GM19351 (cell line): ENCODE data around the gene FPR2.
"Not testable (repeated sequence)": the region's sequence is repeated elsewhere in the genome, so short reads cannot be mapped to it uniquely, and the experiment has no call there.

Source experiments
- ATAC-seq: cut with Tn5 transposase; IDR thresholded peaks from one replicate; pipeline ENCODE4 v1.9.1; 2021; ENCODE audit warnings: mild to moderate bottlenecking, moderate library complexity; ENCODE audit not compliant: unreplicated experiment

The FPR2 gene

DNA sequence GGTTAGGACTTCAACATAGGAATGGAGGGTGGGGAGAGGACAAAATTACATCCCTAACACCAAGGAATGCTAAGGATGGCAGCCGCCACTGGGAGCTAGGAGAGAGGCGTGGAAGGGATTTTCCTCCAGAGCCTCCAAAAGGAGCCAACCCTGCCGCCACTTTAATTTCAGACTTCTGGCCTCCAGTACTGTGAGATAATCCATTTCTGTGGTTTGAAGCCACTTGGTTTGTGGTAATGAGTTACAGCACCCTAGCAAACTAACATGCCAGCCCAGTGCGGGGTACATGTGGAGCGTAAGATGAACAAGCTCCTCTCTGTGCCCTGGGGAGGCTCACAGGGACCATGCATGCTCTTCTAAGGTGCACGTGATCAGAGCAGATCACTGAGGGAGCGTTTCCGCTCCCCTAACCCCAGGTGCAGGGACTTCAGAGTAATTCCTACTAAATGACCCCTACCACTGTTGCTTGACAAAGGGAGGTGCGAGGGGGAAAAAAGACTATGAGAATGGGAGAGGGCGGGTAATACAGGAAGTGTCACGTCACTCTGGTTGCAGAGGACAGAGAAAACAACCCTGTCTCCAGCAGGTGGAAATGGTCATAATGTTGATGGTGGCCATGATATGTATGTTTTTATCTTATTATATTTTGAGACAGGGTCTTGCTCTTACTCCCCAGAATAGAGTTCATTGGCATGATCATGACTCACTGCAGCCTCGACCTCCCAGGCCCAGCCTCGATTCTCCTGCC, 21.3 kb upstream of the FPR2 start:
- ATAC-seq: no peak

DNA sequence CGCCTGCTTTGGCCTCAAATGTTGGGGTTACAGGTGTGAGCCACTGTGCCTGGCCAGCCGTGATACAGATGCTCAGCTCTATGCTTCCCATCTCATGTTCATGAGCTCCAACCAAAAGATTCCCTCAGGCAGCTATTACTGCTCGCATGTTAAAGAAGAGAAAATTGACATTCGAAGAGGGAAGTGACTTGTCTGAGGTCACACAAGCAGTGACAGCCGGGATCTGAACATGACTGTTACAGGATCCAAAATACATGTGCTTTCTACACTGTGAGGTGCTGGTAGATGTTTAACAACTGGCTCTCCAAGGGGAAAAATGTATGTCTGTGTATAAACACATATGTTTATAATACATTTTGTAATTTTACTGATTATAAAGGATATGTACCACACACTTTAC, 20.6 kb upstream of the FPR2 start:
- no peak for ATAC-seq

DNA sequence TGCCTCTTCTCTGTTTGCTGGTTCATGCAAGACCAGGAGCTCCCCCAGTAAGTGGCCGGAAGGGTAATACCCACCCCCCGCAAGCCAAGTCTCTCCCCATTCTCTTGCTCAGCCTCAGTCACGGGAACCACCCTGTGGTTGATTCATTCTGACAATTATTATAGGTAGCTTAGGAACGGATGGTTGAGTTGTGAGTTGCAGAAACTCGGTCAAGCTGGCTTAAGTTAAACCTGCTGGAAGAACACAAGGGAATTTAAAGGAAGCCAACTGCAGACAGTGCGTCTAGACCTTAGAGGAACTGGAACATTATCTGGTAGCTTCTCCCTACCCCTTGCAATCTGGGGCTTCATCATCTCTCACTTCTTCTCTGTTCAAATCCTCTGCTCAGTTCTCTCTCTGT, 18.2 kb upstream of the FPR2 start:
- ATAC-seq: no peak

DNA sequence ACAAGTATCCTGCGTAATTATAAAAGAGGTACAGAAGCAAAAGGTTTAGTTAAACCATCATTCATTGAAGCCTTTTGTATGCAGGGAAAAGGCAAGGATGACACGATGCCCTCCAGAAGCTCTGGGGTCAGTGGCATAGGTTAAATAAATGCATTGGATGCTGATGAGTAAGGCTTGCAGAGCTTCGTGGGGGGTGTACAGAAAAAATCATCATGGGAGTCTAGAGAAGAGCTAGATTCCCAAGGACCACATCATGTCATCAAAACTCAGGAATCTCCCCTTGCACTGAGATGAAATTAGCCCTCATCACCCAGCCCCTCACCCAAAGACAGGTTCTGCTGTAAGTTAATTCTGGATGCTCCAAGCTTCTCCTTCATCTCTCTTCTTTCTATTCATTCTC, 17.6 kb upstream of the FPR2 start:
- ATAC-seq: no peak

DNA sequence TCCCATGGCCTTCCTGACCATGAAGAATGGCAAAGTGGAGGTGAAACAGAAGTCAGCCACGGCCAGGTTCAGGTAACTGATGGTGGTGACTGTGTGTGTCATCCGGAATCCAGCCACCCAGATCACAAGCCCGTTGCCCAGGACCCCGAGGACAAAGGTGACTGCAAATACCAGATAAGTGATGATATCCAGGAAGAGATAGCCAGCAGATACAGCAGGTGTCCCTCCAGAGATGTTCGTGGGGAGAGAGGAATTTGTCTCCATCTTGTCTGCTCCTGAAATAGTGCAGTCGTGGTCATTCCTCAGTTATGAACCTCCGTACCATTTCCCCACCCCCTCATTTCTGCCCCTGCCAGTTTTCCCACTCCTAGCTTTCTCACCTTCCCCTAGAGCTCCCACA, 14.2 kb upstream of the FPR2 start:
- ATAC-seq: no peak

DNA sequence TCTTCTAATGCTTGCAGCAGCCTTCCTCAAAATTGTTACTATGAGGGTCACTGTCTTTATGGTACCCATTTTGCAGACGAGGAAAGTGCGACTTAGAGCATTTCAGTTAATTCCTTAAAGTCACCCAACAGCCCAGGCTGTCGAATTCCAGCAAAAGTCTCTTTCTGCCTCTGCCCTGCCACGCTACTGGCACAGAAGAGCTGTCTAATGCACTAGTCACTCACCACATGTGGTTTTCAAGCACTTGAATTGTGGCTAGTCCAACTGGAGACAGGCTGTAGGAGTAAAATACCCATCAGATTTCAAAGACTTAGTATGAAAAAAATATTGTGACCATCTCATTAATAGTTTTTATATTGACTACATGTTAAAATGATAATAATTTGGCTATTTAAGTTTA, 11.0 kb upstream of the FPR2 start:
- no peak for ATAC-seq

DNA sequence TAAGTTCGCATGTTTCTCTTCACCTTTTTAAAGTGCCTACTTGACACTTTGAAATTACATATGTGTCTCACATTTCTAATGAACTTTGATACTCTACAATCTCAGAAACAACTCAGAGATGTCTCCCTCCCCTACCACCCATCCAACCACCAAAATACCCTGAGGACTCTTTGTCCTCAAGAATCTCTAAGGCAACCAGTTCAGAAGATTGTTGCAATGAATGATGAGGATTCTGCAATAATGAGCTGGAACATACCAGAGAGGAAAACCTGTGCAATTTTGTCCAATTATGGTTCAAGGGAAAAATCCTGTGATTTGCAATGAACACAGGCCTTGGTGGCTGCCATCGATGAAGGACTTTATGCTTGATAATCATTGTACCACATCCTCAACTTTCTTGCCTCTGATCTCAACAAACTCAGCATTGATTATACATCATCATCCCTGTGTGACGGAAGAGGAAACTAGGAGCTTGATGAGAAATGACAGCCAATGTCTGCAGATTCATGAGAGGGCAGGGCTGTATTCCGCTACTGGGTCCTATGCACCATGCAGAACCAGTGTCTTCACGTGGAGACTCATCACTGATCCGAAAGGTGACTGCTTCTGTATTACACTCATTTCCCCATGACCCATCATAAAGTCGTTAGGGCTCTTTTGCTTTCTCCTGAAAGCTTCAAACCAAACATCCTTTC, 10.4 kb upstream of the FPR2 start:
- ATAC-seq: no peak

DNA sequence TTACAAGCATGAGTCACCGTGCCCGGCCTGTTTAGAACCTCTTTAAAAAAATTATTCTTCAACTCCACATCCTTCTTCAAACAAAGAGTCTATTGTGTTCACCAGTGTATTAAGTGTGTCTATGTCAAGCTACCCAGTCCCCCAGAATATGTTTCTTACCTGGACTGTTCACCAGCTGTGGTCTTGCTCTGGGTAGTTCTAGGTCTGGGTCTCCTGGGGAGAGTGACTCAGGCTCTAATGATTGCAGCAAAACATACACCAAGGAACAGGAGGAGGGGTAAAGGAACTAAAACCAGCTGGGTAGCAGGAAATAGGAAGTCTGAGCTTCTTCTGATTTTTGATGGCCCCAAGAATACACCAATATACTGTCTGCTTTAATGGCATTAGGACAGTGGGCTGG, 9.3 kb upstream of the FPR2 start, which contains the start of gene FPR1:
FPR1 (minus strand) TSS at position 224 of the 400 bp plus-strand sequence. CDS start 4,884 bp downstream, outside the sequence.
- no peak for ATAC-seq

DNA sequence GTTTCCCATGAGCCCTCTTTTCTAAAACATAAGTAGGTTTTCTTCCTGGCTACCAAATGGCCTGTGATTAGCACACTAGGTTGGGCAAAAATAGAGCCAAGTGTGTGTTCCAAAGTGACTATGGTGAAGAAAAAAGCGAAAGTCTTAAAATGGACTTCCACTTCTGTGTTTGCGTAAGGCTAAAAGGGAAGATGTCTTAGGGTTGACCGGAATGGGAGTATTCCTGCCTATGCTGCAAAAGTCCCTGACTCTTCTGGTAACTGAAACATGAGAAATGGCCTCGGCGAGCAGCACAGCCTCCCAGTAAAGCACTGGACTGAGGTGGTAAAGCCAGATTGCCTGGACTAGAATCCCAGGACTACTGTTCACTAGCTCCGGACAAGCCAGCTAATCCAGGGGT, 6.9 kb upstream of the FPR2 start:
- ATAC-seq: no peak

DNA sequence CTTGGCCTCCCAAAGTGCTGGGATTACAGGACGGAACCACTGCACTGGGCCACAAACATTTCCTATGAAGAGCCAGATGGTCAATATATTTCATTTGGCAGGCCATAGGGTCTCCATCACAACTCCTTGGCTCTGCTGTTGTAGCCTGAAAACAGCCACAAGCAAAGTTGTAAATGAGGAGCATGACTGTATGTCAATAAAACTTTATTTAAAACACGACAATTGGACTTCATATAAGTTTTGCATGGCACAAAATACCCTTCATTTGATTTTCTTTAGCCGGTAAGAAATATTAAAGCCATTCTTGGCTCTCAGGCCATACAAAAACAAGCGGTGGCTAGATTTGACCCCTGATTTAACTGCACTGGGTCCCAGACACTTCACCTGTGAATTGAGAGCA, 6.2 kb upstream of the FPR2 start:
- ATAC-seq: no peak

DNA sequence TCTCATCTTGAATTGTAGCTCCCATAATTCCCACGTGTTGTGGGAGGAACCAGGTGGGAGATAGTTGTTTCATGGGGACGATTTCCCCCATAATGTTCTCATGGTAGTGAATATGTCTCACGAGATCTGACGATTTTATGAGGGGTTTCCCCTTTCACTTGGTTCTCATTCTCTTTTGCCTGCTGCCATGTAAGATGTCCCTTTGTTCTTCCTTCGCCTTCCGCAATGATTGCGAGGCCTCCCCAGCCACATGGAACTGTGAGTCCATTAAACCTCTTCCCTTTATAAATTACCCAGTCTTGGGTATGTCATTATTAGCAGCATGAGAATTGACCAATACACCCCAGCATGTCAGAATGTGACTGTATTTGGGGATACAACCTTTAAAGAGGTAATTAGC, 5.4 kb upstream of the FPR2 start:
- ATAC-seq: no peak

DNA sequence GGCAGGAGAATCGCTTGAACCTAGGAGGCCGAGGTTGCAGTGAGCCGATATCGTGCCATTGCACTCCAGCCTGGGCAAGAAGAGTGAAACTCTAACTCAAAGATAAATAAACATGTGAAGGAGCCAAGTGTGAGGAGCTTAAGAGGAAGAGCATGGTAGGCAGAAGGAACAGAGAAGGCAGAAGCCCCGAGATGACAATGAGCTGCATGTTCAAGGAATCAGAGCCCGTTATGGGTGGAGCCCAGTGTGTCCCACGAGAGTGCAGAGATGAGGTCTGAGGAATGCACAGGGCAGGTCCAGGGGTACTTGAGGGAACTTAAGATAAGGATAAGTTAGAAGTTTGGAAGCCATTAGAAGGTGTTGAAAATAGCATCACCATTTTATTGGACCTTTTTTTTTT, 716 bp downstream of the FPR2 start:
- no peak for ATAC-seq

DNA sequence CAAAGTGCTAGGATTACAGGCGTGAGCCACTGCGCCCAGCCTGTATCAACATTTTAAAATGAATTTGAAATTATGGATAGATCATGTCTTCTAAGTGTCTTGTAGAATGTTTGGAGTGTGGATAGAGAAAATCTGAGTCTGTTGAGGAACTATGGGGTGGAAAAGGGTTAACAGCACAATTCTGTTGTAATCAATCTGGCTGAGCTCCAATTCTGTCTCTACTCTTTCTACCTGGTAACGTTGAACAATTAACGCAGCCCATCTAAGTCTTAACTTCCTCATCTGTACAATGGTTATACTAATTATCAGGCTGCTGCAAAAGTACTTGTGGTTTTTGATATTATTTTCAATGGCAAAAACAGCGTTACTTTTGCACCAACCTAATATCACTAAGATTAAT, 4.1 kb downstream of the FPR2 start:
- ATAC-seq: no peak

DNA sequence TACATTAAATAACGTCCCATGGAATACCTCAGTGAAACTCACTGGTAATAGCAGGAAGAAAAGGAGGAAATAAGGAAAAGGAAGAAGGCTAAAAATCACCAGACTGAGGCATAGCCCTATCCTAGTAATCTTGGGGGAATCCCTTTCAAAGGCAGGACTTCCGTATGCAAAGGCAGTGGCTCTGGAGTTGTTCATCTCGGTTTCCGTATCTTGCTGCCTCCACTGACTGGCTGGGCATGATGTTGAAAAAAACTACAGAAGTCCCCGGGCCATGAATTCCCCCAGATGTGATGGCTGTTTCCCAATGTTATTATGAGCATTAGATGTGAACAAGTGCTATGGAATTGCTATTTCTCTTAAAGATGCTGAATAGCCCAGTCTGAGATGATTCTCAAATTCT, 5.5 kb downstream of the FPR2 start:
- ATAC-seq: no peak

DNA sequence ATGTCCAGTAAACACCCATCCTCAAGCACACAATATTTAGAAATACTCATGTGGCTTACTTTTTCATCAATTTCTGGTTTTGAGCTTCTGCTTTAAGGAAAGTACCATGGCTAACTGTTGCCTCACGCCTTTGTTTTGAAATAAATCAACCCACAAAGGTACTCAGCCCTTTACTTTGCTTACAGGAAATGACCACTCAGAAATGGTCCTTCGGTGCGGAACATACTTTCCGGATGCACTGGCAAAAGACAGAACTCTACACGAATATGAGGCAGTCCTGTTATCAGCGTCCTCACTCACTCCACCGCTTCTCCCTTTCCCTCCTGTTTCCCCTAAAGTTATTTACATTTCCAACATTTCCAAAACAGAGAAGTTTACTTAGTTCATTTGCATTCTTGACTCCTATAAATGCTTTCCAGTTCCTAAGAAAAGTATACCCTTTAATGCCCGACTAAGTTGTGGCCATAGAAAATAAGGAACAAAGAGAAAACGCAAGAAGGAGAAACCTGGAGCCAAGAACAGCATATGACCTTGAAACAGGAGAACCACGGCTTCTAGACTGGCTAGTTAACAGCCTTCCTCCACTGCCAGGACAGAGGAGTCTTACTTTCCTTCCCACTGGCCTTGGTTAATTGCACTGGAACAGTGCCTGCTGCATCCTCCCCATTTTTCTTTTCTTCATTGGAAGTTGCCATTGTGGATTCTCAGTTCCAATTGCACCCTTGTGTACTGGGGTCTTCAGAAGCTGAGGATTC, 10.6 kb downstream of the FPR2 start:
- ATAC-seq: no peak

DNA sequence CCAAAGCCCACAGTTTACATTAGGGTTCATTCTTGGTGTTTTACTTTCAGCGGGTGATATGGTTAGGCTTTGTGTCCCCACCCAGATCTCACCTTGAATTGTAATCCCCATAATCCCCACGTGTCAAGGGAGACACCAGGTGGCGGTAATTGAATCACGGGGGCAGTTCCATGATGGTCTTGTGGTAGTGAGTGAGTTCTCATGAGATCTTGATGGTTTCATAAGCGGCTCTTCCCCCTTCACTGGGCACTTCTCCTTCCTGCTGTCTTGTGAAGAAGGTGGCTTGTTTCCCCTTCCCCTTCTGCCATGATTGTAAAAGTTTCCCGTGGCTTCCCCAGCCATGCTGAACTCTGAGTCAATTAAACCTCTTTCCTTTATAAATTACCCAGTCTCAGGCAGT, 12.0 kb downstream of the FPR2 start:
- no peak for ATAC-seq

DNA sequence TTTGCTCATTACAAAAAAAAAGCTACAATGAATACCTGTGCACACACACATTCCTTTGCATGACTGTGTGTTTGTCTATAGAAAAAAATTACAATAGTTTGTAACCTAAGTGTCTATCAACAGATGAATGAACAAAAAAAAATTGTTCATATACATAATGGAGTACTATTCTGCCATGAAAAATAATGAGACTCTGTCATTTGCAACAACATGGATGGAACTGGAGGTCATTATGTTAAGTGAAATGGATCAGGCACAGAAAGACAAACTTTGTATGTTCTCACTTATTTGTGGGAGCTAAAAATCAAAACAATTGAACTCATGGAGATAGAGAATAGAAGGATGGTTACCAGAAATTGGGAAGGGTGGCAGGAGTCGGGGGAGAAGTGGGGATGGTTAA, 15.6 kb downstream of the FPR2 start:
- not testable (repeated sequence) for ATAC-seq

DNA sequence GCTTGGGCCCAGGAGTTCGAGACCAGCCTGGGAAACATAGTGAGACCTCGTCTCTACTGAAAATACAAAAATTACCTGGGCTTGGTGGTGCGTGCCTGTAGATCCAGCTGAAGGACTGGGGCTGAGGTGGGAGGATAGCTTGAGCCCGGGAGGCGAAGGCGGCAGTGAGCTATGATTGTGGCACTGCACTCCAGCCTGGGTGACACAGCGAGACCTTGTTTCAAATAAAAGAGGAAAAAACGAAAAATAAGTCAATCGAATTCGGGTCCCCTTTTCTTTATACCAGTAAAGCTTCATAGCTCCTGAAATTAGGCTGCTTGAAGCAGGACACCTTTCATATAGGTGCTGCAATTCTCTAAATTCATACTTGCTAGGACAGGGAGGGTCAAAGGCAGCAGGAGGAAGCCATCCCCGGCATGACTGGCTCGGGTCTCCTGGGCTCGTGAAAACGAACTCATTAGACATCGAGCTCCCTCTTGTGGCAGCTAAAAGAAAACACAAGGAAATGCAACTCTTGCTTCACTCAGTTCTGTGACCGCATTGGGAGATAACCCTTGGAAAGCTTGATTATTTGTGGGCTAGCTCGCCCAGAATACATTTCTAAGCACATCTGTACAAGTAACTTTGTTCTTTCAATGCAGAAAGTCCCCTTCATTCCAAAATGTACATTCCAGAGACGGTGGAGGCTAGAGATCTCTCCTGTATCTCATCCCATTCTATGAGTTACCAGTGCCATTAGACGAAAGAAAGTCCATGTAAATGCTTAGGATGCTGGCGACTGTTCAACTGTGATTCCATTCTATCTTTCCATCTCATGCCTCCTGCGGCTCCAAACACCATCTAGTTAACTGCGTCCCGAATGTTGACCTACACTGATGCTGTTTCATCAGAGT, 16.8 kb downstream of the FPR2 start:
- ATAC-seq: no peak

DNA sequence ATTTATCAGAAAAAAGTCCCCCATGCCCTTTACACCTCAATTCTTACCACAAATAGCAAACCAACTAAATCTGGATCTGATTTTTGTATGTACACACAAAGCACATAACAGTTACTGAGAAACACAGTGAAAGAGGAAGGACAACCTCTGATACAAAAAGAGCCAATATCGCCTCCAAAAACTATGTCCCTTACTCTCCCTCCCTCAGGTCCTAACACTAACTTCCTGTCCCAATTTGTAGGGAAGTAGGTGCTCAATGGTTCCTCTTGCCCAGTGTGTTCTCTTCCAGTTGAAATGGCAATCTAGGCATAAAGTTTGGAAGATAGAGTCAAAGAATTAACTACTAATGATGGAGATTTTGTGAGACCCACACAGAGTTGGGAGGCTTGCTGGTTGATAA, 18.2 kb downstream of the FPR2 start:
- no peak for ATAC-seq

DNA sequence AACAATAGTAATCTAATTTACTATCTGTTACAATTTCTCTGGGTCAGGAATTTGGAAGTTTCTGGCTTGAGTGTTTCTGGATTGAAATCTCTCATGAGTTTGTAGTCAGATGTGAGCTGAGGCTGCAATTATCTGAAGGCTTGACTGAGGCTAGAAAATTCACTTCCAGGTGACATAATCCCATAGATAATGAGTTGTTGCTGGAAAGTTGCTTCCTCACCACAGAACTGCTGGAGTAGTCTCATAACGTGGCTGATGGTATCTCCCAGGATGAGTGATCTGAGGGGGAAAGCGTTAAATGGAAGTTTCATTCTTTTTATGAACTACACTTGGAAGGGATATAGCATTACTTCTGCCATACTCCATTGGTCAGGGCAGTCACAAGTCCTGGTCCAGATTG, 18.7 kb downstream of the FPR2 start:
- ATAC-seq: no peak

DNA sequence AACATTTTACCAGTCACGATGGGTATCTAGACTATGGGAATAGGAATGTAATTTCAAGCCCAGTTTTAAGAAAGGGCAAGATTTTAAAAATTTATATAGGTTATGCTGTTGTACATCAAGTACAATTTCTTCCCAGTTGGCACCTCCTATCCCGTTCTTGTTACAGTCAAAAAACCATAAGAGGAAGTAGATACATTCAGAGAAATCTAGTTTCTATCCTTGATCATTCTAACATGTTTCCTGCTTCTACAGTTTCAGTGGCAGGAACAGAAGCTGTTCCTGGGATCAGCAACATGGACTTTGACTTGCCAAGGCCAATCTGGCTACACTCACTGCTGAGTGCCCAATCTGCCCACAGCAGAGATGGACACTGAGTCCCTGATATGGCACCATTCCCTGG, 19.3 kb downstream of the FPR2 start:
- ATAC-seq: no peak
